NB4 (cell line): Measurements from ENCODE around the gene JAML.

Experiments
- DNase-seq: peaks from one replicate; pipeline ENCODE4 v3.0.0; 2010; ENCODE audit warnings: low read depth
- H3K4me3 ChIP-seq: one replicate; pipeline ENCODE4 v1.5.1; 2011; ENCODE audit warnings: mild to moderate bottlenecking, low read depth, low read length, moderate library complexity
- MYC ChIP-seq: IDR thresholded peaks from 2 replicates; pipeline ENCODE4 v1.6.1; 2011; ENCODE audit warnings: low read depth, low read length
- POLR2A ChIP-seq: IDR thresholded peaks from 2 replicates; pipeline ENCODE4 v1.6.1; 2011; ENCODE audit warnings: mild to moderate bottlenecking; ENCODE audit not compliant: insufficient read length; ENCODE audit errors: extremely low read depth
- TF ChIP-seq, protein P1 (sequence below): IDR thresholded peaks from 2 replicates; pipeline ENCODE4 v1.6.1; 2011; ENCODE audit warnings: low read depth, low read length
- TF ChIP-seq, protein P2 (sequence below): IDR thresholded peaks from one replicate; pipeline ENCODE4 v1.5.1; 2012; ENCODE audit warnings: low read depth, low read length

Gene JAML

DNA sequence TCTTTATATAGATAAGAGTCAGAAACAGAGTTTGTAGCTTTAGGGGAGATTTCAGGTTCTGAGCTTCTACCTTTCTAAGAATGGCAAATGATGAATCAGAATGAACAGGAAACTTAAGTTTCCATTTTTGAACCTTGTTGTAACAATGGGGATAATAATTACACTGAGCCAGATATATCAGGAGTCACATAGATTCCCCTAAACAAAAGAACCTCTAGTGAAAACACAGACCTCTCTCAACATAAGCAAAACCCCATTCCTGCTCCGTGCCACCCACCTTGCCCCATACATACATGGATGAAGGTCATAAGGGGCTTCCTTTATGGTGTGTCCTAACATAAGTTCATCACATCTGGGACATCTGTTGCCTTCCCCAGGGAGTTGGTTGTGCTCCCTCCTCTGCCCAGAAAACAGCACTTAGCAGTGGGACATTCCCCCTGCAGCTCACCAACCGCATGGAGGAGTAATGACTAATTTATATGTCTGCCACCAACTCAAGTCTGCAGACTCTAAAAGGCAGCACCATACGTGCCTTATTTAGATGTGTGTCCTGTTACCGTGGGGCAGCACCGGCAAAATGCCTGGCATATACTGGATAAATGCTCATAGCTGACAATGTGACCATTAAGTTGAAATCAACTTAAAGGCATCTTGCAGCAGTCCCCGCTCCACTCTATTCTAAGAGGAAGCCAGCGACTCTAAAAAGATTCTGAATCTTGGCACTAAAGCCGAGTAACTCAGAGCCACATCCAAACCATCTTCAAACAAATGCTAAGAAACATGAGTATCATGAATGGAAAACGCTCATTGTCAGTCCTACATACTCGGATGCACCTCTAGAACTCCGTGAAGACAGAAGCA lies 8.0 kb downstream of the JAML start:
- TF ChIP-seq POLR2A (no peak), MYC (no peak)
- TF ChIP-seq, protein P1, sequence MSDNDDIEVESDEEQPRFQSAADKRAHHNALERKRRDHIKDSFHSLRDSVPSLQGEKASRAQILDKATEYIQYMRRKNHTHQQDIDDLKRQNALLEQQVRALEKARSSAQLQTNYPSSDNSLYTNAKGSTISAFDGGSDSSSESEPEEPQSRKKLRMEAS, result no peak
- TF ChIP-seq, protein P2, sequence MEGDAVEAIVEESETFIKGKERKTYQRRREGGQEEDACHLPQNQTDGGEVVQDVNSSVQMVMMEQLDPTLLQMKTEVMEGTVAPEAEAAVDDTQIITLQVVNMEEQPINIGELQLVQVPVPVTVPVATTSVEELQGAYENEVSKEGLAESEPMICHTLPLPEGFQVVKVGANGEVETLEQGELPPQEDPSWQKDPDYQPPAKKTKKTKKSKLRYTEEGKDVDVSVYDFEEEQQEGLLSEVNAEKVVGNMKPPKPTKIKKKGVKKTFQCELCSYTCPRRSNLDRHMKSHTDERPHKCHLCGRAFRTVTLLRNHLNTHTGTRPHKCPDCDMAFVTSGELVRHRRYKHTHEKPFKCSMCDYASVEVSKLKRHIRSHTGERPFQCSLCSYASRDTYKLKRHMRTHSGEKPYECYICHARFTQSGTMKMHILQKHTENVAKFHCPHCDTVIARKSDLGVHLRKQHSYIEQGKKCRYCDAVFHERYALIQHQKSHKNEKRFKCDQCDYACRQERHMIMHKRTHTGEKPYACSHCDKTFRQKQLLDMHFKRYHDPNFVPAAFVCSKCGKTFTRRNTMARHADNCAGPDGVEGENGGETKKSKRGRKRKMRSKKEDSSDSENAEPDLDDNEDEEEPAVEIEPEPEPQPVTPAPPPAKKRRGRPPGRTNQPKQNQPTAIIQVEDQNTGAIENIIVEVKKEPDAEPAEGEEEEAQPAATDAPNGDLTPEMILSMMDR, result no peak
- no peak overlapping the region for H3K4me3 ChIP-seq
- peak; percentile 87 for DNase-seq

DNA sequence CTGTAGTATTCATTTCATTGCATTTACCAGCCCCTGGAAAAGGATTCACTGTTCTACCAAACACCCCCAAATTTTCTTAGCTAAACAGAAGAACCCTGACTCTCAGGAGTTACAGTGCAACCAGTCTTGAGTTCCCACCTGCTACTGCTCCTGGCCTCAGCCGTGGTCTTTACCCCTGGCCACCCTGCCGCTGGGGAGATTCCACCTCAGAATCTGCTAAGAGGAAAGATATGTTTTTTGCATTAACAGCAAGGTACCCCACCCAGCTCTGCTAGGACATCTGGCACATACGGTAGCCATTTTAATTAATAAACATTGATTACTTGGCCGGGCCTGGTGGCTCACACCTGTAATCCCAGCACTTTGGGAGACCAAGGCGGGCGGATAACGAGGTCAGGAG lies 9.0 kb downstream of the JAML start:
- DNase-seq, result no peak
- TF ChIP-seq, protein P2, result no peak
- TF ChIP-seq, protein P1, result no peak
- TF ChIP-seq MYC, result no peak
- no peak for TF ChIP-seq POLR2A
- no peak overlapping the region for H3K4me3 ChIP-seq

DNA sequence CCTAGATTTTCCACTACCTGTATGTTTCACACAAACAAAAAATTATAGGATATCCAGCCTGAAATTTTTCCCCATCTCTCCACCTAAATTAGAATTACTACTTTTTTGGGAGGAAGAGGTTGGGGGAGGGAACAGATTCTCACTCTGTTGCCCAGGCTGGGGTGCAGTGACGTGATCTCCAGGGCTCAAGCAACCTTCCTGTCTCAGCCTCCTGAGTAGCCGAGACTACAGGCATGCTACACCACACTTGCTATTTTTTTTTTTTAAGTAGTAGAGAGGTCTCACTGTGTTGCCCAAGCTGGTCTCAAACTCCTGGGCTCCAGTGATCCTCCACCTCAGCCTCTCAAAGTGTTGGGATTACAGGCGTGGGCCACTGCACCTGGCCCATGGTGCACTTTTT lies 9.5 kb downstream of the JAML start:
- no peak for TF ChIP-seq POLR2A
- TF ChIP-seq, protein P2, result no peak
- TF ChIP-seq, protein P1, result no peak
- no peak for TF ChIP-seq MYC
- no peak for DNase-seq
- H3K4me3 ChIP-seq, result no peak overlapping the region

DNA sequence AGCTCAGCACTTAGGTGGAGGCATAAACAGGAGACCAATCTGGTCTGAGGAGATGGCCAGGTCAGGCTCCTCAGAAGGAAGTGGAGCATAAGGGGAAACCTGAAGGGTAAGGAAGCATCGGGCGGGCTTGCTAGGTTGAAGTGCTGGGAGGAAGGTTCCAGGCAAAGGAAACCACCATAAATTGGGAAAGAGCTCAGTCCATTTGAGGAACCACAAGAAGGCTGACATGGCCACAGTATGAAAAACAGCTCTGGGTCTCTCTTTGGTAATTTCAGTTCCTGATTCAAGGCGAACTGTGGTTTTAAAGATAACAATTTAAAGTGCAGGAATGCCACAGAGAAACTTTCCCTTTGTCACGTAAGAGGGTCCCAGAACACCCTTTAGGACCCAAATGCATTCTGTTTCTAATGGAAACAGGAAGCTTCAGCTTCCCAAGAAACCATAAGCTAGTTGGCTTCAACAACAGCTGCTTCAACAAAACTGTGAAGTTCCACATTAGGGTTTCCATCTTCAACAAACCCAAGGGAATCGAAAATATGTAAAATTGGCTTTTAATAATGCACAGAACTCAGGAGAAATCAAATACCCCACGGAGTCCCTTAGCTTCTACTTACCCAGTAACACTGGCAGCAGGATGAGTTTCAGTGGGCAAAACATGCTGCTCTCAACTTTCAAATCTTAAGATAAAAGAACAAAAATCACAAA lies 10.4 kb downstream of the JAML start:
- peak overlapping the region; percentile 13 for H3K4me3 ChIP-seq

DNA sequence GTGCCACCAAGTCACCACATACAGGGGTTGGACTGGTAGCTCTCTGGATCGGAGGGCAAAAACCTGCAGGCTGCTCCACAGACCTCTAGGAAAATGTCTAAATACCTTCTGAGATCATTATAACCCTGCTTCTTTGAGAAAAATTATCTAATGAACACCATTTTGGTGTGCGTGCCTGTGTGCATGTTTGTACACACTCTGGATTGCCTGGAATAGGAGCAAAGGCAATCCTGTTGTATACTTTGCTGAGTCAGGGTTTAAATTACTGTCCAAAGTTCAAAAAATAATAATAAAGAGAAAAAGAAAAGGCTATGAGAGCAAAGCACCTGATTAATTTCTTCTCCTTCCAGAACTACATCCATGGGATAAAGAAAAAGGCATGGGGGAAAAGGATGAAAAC lies 11.0 kb downstream of the JAML start:
- no peak for TF ChIP-seq POLR2A
- TF ChIP-seq, protein P2, result no peak
- TF ChIP-seq MYC, result no peak
- TF ChIP-seq, protein P1, result no peak
- H3K4me3 ChIP-seq, result no peak overlapping the region
- DNase-seq, result no peak

More for the DNA sequence above, 10.4 kb downstream of the JAML start:
- peak; percentile 92 for DNase-seq
- no peak for TF ChIP-seq POLR2A

DNA sequence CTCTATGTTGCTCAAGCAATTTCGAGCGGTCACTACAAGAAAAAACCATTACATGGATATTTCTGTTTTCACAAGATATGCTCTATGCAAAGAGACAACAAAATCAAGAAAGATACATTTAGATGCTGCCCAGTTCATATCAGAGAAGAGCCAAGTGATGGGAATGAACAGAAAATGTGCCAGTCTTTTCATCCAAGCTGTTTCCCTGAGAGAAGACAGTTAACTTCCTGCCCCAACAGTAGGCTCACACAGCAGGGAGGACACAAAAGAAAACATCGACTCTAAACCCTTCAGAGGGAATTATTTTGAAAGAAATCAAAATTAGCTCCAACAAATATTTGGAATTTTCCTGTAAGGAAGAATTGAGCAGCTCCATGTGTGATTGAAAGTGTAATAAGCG lies 11.6 kb downstream of the JAML start:
- H3K4me3 ChIP-seq, result no peak overlapping the region
- no peak for TF ChIP-seq MYC
- TF ChIP-seq, protein P1, result no peak
- TF ChIP-seq, protein P2, result no peak
- no peak for TF ChIP-seq POLR2A
- no peak for DNase-seq
